SK-N-MC (cell line): Measurements from ENCODE around the gene MYPN.
A peak's percentile ranks its signal among the peaks of the same experiment; 100 is the strongest.

Experiments used
- DNase-seq: peaks from one replicate; pipeline ENCODE4 v3.0.0-alpha.2; 2011; ENCODE audit warnings: low read depth, low spot score
- H3K27ac ChIP-seq: fragments of 200-600 bp; sonication (generic); 2 replicates; pipeline ENCODE4 v1.5.1; 2016; ENCODE audit warnings: mixed run types
- H3K36me3 ChIP-seq: fragments of 200-600 bp; sonication (generic); 2 replicates; pipeline ENCODE4 v1.6.1; 2017; ENCODE audit warnings: antibody characterized with exemption, low read length, mixed read lengths; ENCODE audit not compliant: insufficient read depth
- H3K4me3 ChIP-seq: fragments of 200-600 bp; sonication (generic); 2 replicates; pipeline ENCODE4 v1.5.1; 2016
- H3K9ac ChIP-seq: fragments of 200-600 bp; sonication (generic); 2 replicates; pipeline ENCODE4 v1.8.0; 2017; ENCODE audit warnings: mixed run types, mixed read lengths; ENCODE audit not compliant: insufficient read length
- H3K9me3 ChIP-seq: fragments of 200-600 bp; sonication (generic); 2 replicates; pipeline ENCODE4 v1.6.1; 2017; ENCODE audit warnings: low read depth, mild to moderate bottlenecking, antibody characterized with exemption, low read length, moderate library complexity, mixed read lengths
- EZH2 ChIP-seq: fragments of 200-600 bp; sonication (generic); IDR thresholded peaks from one replicate; pipeline ENCODE4 v1.6.1; 2017; ENCODE audit warnings: antibody characterized with exemption
- FOXP2 ChIP-seq: optimal IDR thresholded peaks from 2 replicates; pipeline ENCODE3; 2011; ENCODE audit warnings: mild to moderate bottlenecking, moderate library complexity; ENCODE audit not compliant: insufficient read depth; ENCODE audit errors: extremely low read length, control extremely low read depth
- POLR2AphosphoS5 ChIP-seq: IDR thresholded peaks from 2 replicates; pipeline ENCODE4 v1.6.1; 2012; ENCODE audit warnings: mild to moderate bottlenecking, low read depth, low read length, borderline replicate concordance

MYPN gene

GRCh38 chr10:68077026-68077425 lies 32.3 kb upstream of the MYPN start:
- no peaks in the 10 kb centered on the region for H3K36me3 ChIP-seq
- H3K27ac ChIP-seq: no peak overlapping the region
- H3K9me3 ChIP-seq: no peaks in the 10 kb centered on the region
- TF ChIP-seq FOXP2: no peak
- no peak for TF ChIP-seq POLR2AphosphoS5
- no peak for TF ChIP-seq EZH2
- no peak overlapping the region for H3K4me3 ChIP-seq
- no peak for DNase-seq
- no peak overlapping the region for H3K9ac ChIP-seq

- H3K9ac ChIP-seq: no peak overlapping the region
- no peak for TF ChIP-seq EZH2
- no peak for TF ChIP-seq POLR2AphosphoS5
- TF ChIP-seq FOXP2: no peak
- no peaks in the 10 kb centered on the region for H3K9me3 ChIP-seq
- H3K36me3 ChIP-seq: no peaks in the 10 kb centered on the region
- no peak overlapping the region for H3K27ac ChIP-seq
- H3K4me3 ChIP-seq: no peak overlapping the region
- no peak for DNase-seq
These were observed 29.9 kb upstream of the MYPN start for GRCh38 chr10:68079434-68079833.

- Histone ChIP-seq H3K9me3 (no peaks in the 10 kb centered on the region), H3K36me3 (no peaks in the 10 kb centered on the region), H3K4me3 (no peak overlapping the region), H3K9ac (no peak overlapping the region), H3K27ac (peak overlapping the region; percentile 54; the same call in 1 of the 2 replicates)
- no peak for DNase-seq
- no peak for TF ChIP-seq FOXP2
- no peak for TF ChIP-seq EZH2
- no peak for TF ChIP-seq POLR2AphosphoS5
These were observed 28.3 kb upstream of the MYPN start for GRCh38 chr10:68080853-68081431.

GRCh38 chr10:68081916-68082315 lies 27.4 kb upstream of the MYPN start:
- H3K9me3 ChIP-seq: no peaks in the 10 kb centered on the region
- no peak overlapping the region for H3K4me3 ChIP-seq
- no peak for TF ChIP-seq EZH2
- no peak for TF ChIP-seq FOXP2
- peak overlapping the region; percentile 31; the same call in 1 of the 2 replicates for H3K27ac ChIP-seq
- DNase-seq: no peak
- no peak overlapping the region for H3K9ac ChIP-seq
- H3K36me3 ChIP-seq: no peaks in the 10 kb centered on the region

GRCh38 chr10:68082872-68083271 lies 26.4 kb upstream of the MYPN start:
- H3K9ac ChIP-seq: peak overlapping the region; percentile 71

GRCh38 chr10:68083953-68084352 lies 25.3 kb upstream of the MYPN start:
- no peak for DNase-seq
- peak overlapping the region; percentile 71 for H3K9ac ChIP-seq
- no peak for TF ChIP-seq EZH2
- no peak for TF ChIP-seq FOXP2
- TF ChIP-seq POLR2AphosphoS5: no peak
- peak overlapping the region; percentile 60 for H3K4me3 ChIP-seq
- H3K36me3 ChIP-seq: no peaks in the 10 kb centered on the region
- peak overlapping the region; percentile 96 for H3K27ac ChIP-seq
- H3K9me3 ChIP-seq: no peaks in the 10 kb centered on the region

More at GRCh38 chr10:68082872-68083271, 26.4 kb upstream of the MYPN start:
- Histone ChIP-seq H3K27ac (peak overlapping the region; percentile 96), H3K9me3 (no peaks in the 10 kb centered on the region), H3K36me3 (no peaks in the 10 kb centered on the region), H3K4me3 (peak overlapping the region; percentile 60)
- no peak for DNase-seq
- no peak for TF ChIP-seq POLR2AphosphoS5
- TF ChIP-seq FOXP2: no peak
- no peak for TF ChIP-seq EZH2

GRCh38 chr10:68084469-68084868 lies 24.8 kb upstream of the MYPN start:
- Histone ChIP-seq H3K9me3 (no peaks in the 10 kb centered on the region), H3K4me3 (peak overlapping the region; percentile 60), H3K36me3 (no peaks in the 10 kb centered on the region), H3K9ac (peak overlapping the region; percentile 71), H3K27ac (peak overlapping the region; percentile 96)
- no peak for TF ChIP-seq POLR2AphosphoS5
- no peak for TF ChIP-seq EZH2
- TF ChIP-seq FOXP2: no peak
- no peak for DNase-seq

GRCh38 chr10:68086011-68086410 lies 23.3 kb upstream of the MYPN start:
- no peak for DNase-seq
- Histone ChIP-seq H3K36me3 (no peaks in the 10 kb centered on the region), H3K27ac (peak overlapping the region; percentile 64; the same call in 1 of the 2 replicates), H3K9me3 (no peaks in the 10 kb centered on the region), H3K4me3 (no peak overlapping the region), H3K9ac (peak overlapping the region; percentile 10)
- TF ChIP-seq POLR2AphosphoS5 (no peak), FOXP2 (no peak), EZH2 (no peak)
